GM18508 (cell line): ENCODE measurements around the gene PACS2.
"Not testable (repeated sequence)": the region's sequence is repeated elsewhere in the genome, so short reads cannot be mapped to it uniquely, and the experiment has no call there.

Experiments
- ATAC-seq: cut with Tn5 transposase; IDR thresholded peaks from one replicate; pipeline ENCODE4 v1.9.1; 2021; ENCODE audit warnings: moderate number of reproducible peaks; ENCODE audit not compliant: insufficient read depth, unreplicated experiment

PACS2 gene

DNA sequence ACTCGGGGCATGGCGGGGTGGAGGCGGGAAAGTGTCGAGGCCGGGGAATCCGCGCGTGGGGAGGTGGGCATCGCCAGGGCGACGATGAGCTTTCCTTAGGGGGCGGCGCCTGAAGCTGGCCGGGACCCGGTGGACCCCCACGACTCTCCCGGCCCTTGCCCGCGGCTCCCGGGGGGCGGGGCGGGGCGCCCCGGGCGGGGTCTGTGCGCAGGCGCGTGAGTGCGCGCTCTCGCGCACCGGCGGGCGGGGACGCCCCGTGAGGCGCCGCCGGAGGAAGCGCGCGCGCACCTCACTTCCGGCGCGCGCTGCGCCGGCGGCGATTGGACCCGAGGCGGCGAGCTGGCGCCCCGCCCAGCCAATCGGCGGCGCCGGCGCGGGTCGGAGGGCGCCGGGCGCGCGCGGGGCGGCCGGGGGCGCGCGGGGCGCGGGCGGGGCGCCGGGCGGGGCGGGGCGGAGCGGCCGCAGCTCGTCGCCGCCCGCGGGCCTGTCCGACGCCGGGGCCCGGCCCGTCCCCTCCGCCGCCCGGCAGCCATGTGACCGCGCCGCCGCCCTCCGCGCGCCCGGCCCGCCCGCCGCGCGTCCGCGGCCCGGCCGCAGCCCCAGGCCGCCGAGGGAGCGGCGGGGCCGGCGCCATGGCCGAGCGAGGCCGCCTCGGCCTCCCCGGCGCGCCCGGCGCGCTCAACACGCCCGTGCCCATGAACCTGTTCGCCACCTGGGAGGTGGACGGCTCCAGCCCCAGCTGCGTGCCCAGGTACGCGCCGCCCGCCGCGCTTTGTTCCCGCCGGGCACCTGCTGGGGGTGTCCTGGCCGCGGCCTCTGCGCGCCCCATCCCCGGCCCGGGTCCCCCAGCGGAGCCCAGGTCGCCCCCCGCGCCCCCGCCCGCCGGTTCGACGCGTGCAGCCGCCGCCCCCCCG, at the start of gene PACS2:
TSS of gene PACS2 (plus strand) at position 462 of the 914 bp plus-strand sequence. CDS start at position 633, 171 bp downstream.
- no peak for ATAC-seq

DNA sequence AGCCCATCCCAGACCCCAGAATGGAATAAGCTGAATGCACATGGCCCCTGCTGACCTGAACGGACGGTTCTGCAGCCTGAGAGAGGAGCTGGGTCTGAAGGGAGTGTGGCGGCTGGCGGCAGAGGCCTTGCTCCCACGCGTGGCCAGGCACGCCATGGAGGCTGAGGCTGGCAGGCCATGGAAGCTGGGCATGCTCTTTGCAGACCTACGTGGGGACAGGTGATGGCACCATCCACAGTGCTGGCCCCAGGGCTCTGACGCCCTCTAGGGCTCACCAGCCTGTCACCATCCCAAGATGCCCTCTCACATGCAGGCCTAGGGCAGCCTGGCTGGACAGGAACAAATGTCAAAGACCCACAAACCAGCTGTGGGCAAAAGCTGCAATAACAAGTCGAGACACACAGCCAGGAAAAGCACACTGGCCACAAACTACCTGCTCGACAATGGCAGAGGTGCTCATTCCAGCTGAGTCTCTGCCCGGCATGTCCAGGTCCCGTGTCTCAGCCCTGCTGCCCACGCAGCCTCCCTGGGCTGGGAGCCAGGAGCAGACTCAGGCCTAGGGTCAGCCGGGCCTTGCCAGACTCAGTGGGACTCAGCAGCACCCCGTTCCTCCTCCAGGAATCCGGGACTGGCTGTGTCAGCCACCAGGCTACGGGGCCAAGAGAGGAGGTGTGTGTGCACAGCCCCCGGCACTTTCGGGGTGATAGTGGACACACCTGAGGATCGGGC, 46.6 kb upstream of the PACS2 start:
- no peak for ATAC-seq

DNA sequence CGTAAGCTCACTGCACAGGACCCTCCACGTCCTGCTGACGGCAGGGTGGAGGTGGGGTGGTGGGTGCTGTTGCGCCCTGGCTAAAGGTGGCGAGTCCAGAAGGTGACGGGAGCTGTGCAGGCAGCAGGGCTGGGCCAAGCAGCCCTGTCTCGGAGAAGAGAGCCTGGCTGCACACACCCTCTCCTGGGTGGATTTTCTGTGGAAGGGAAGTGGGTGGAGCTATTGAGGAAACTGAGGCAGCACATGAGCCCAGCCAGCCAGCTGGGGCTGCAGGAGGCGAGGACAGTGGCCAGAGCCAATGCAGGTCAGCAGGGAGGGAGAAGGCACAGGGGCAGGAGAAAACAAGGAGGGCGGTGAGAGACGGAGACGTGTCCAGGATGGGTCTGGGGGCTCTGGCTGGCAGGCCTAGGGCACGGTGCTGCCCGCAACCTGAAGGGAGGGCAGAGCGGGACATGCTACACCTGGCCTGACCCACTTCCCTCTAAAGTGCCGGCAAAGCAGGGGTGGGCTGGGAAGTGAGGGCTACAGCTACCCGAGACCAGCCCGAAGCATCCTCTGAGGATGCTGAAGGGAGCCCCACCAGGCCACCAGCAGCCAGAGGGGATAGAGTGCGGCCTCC, 45.7 kb upstream of the PACS2 start:
- ATAC-seq = no peak

DNA sequence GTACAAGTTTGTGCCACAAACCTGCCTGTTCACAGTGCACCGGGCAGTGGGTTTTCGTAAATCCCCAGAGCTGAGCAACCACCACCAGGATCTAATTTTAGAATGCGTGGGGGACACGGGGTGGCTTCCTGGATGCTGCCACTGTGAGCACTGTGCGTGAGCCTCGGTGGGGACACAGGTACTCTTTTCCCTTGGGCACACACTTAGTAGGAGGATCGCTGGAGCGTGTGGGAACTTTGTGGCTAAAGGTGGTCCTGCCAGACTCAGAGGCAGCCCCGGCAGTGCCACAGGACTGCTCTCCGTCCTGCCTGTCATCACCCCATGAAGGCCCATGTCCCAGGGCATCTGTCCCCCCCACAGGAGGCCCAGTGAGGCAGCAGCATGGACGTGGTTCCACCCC, 45.1 kb upstream of the PACS2 start:
- no peak for ATAC-seq

DNA sequence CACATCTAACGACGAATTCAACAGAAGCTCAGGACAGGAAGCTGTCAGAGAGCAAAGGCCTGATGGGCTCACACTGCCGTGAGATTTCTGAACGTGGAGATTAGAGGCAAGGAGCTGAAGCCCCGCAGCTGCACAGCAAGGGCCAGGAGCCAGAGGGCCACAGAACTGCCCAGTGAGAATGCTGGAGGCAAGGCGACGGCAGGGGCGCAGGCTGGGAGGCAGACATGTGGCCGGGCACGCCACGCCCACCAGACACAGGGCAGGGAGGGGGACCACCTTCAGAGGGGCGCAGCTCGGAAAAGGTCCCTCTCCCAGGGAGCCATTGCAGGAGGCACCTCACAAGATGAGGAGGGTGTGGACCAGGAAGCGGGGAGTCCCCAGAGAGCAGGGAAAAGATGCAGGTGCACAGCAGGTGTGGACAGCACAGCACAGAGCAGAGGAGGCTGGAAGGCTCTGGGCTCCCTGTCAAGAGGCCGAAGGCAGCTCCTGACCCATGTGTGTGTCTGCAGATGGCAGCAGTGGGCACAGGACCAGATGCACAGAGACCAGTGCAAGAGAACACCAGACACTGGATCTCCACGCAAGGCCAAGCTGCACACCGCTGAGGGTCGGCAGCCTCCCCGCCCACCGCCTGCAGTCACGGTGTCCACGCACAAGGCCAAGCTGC, 43.2 kb upstream of the PACS2 start:
- no peak for ATAC-seq

DNA sequence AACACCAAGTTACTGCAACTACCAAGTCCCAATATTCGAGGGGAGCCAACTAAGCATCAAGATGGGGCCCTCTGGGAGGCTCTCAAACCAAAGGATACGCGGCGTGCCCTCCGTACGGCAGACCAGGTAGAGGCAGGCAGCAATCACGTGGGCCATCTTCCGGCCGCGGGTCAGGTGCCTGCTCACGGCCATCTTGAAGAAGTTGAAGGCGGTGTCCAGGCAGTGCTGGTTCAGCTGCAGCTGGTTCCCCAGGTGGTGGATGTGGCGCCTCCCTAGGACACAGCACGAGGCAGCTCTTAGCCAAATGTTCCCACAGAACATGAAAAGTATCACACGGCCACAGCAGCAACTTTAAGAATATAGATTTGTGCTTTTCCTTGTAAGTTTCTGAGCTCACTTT, 41.9 kb upstream of the PACS2 start:
- no peak for ATAC-seq

DNA sequence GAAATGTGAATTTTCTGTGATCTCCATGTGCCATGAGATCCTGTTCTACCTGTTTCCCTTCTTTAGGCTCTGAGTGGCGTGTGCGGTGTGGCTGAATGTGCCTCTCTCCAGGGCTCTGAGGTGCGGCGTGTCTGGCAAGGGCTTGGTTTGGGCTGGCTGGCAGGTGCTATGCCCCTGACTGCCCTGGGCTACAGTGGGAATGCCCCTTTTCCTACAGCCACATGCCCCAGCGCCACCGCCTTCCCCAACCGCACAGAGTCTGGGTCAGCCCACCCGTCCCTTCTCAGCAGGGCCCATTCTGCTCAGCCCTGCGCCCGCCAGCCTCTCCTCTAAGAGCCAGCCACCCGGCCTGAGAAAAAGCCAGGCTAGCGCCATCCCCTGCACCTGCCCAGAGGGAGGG, 41.5 kb upstream of the PACS2 start:
- no peak for ATAC-seq

DNA sequence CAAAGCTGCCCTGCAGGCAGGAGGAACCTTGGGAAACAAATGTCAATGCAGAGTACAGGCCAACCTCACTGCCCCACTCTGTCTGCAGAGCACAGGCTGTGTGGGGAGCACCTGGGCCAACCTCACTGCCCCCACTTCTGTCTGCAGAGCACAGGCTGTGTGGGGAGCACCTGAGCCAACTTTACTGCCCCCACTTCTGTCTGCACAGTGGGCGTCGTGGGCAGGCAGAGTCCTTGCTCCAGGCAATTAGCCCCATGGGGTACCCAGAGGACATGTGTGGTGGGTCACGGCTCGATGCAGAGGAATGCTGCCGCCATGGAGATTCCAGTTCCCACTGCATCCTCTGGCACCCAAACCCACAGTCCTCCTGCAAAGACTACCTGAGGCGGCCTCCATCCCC, 39.9 kb upstream of the PACS2 start:
- no peak for ATAC-seq

DNA sequence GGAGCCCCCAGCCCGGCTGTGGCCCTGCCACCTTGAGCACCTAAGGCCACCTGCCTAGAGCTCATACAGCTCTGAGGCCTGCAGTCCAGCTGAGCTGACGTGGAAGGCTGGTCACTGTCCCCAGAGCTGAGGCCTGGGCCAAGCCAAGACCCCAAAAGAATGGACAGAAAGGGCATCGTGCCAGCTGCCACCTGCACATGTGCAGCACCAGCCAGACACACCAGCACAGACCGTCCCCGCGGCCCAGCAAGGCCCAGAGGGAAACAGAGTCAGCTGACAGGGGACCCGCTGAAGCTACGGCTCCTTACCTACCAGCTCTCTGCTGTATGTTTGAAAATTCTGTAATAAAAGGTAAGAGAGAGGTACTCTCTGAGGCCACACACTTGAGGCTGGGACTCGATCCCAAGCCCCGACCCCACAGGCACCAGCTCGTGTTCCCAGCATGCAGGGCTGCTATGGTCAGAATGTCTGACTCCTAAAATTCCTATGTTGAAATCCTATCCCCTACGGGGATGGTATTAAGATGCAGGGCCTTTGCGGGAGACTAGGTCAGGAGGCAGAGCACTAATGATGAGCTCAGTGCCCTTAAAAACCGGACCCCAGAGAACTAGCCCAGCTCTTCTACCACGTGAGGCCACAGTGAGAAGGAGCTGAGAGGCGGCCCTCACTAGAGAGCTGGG, 39.1 kb upstream of the PACS2 start:
- ATAC-seq = no peak

DNA sequence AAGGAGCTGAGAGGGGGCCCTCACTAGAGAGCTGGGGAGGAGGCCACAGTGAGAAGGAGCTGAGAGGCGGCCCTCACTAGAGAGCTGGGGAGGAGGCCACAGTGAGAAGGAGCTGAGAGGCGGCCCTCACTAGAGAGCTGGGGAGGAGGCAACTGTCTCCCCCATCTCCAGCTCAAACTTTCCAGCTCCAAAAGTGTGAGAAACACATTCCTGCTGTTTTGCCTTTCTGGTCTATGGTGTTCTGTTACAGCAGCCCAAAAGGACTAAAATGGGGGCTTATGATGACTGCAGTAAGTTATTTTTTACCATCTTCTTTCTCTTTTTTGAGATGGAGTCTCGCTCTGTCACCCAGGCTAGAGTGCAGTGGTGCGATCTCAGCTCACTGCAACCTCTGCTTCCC, 37.1 kb upstream of the PACS2 start:
- ATAC-seq = not testable (repeated sequence)

DNA sequence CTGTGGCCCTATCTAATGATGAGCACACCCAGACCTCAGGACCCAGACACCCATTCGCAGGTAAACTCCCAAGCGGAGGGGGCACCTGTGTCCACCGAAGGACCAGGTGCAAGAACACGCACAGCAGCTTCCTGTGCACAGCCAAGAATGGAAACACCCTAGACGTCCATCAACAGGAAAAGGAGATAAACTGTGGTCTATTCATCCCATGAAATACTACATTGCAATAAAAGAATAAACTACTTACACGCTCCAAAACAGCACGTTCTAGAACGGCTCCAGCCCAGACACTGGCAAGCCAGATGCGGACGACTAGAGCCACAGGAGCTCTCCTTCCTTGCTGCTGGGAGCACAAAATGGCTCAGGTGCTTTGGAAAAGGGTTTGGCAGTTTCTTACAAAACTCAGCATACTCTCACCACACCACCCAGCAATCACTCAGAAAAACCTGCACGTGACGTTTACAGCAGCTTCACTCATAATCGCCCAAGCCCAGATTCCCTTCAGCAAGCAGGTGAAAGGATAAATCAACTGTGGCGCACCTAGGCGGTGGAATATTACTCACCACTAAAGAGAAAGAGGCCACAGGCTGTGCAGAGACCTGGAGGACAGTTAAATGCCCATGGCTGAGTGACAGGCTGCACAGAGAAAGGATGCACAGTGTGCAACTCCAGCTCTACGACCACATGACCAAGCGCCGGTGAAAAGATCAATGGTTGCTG, 34.7 kb upstream of the PACS2 start:
- ATAC-seq = no peak

DNA sequence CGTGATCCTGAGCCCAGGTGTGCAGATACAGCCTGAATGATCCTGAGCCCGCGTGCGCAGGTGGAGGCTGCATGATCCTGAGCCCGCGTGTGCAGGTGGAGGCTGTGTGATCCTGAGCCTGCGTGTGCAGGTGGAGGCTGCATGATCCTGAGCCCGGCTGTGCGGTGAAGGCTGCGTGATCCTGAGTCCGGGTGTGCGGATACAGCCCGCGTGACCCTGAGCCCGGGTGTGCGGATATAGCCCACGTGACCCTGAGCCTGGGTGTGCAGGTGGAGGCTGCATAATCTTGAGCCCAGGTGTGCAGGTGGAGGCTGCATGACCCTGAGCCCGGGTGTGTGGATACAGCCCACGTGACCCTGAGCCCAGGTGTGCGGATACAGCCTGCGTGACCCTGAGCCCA, 34.0 kb upstream of the PACS2 start:
- ATAC-seq = no peak

DNA sequence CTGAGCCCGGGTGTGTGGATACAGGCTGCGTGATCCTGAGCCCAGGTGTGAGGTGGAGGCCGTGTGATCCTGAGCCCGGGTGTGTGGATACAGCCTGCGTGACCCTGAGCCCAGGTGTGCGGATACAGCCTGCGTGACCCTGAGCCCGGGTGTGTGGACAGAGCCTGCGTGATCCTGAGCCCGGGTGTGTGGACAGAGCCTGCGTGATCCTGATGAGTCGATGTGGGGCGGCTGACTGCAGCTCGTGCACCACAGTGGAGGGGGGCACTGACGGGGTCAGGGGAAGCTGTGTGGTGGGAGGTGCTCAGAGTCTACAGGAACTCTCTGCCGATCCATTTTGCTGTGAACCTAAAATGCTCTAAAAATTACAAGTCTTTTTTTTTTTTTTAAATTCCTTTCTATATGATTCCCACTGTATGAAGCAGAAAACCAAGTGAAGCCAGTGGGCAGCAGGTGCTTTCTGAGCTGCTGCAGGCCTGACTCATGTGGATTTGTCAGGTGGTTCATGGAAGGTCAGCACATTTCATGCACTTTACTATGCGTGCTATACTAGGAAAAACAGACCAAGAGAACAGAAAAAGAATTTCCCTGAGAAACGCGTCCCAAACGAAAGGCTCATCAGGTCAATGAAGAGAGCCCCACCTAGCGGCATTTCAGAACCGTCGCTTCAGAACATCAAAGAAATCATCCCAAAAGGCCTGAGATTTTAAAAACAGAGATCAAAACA, 33.0 kb upstream of the PACS2 start:
- no peak for ATAC-seq

DNA sequence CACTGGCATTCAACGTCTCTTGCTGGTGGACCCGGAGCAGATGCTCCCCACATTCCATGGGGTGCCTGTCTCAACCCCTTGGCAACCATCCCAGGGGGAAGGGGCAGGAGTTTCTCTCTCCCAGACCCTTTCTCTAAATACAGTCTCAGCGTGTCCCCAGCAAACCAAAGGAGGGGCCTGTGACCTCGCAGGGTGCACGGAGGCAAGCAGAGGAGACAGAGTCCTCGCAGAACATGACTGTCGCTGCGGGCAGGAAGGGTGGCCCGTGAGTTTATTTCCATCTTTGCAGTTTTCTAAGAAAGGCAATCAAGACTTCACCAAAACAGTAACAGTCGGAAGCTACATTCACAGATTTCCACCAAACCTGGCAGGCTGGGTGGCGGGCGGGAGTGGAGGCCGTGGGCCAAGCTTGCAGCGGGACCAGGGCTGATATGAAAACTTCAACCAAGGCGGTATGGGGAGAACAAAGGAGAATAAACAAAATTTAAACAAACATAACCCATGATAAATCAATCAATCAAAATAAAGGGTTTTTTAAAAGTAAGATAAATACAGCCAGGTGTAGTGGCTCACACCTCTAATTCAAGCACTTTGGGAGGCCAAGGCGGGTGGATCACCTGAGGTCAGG, 32.3 kb upstream of the PACS2 start:
- no peak for ATAC-seq

DNA sequence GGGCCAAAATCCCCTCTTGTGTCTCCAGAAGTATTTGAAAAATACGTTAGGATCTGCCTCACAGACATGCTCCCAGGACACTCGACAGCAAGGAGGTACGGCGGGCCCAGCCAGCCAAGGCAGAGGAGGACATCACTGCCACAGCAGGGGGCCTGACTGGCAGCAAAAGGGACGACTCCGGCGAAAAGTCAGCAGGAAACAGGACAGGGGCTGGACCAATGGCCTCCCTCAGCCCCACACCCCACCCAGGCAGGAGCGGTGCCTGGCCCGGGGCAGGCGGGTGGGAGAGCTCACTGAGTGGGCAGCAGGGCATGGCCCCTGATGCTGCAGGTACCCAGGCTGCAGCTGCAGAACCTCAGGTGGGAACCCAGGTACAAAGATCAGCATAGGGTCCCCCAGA, 31.5 kb upstream of the PACS2 start:
- no peak for ATAC-seq

DNA sequence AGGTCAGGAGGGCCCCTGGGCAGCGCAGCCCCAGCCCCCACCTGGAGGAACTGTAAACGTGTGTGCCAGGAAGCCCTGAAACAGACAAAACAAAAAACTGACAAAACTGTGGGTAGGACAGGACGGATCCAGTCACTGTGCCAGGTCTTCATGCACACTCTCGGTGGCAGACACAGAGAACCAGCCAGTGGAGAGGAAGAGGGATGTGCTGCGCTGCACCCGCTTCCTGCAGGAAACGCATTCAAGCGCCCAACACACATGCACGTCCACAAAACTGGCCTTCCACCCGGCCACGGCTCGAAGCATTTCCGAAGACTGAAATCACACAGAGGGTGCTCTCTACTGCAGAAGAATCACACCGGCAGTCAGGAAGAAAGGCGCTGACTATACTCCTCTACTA, 30.6 kb upstream of the PACS2 start:
- no peak for ATAC-seq

DNA sequence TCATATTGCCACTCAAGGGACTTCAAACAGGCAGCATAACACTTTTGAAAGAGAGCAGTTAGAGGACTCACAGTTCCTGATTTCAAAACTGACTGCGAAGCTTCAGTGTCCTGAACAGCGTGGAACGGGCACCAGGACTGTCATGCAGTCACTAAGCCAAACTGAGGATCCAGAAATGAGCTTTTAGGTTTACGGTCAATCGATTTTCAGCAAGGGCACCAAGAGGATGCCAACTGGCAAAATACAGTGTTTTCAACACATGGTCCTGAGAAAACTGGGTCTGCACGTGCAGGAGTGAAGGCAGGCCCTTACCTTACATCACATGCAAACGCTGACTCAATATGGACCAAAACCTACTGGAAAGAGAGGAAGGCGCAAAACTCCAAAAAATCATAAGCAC, 29.4 kb upstream of the PACS2 start:
- ATAC-seq = no peak

DNA sequence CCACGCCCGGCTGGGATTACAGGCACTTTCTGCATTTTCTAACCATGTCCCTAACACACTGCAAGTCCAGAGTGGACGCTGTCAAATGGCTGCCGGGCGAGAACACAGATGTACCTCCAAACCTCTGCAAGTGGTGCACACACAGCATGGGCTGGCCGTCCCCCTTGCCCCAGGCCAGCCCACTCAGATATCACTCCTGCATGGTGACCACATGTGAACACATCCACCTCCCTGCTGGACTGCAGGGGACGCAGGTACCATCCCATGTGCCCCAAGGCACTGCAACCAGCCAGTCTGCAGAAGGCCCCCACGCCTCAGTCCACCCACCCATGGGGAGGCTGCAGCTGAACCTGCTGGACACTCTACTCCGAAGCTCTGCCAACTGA, 27.8 kb upstream of the PACS2 start:
- no peak for ATAC-seq
